HEK293 (cell line): ENCODE data around the gene NR2F1-AS1.

ENCODE experiments used
- CTCF ChIA-PET: fragments of 350-600 bp; formaldehyde crosslinking; extraction: SDS; loops from one replicate; lab custom pipeline; 2021; ENCODE audit warnings: antibody characterized with exemption; lab: Yijun Ruan, JAX
- POLR2A ChIA-PET: fragments of 300-600 bp; formaldehyde crosslinking; extraction: SDS; loops from one replicate; lab custom pipeline; 2020; ENCODE audit warnings: antibody characterized with exemption, inconsistent platforms; lab: Yijun Ruan, JAX
- H3K27ac ChIP-seq: fragments of 200-500 bp; sonication (Bioruptor generic); 2 replicates; pipeline ENCODE4 v1.5.1; 2014; ENCODE audit warnings: low read depth, low read length, control low read depth, inconsistent platforms; ENCODE audit errors: extremely low read depth
- H3K36me3 ChIP-seq, 2 experiments: fragments of 200-500 bp in 1 of 2; sonication (Bioruptor generic) in 1 of 2; 1 replicate in 1 of 2; 2 replicates in 1 of 2; pipeline ENCODE4 v1.5.1; 2014 to 2017; ENCODE audit warnings: inconsistent platforms in 2 of 2, low read length in 2 of 2; ENCODE audit not compliant: control insufficient read depth in 2 of 2, insufficient read depth in 1 of 2
- H3K4me1 ChIP-seq: fragments of 200-500 bp; sonication (Bioruptor generic); 2 replicates; pipeline ENCODE4 v1.5.1; 2014; ENCODE audit warnings: mild to moderate bottlenecking, low read length, inconsistent platforms; ENCODE audit not compliant: control insufficient read depth, insufficient read depth
- H3K4me3 ChIP-seq: 2 replicates; pipeline ENCODE4 v1.5.1; 2011; ENCODE audit warnings: low read depth, mild to moderate bottlenecking, control low read depth, low read length, moderate library complexity
- H3K9me3 ChIP-seq: fragments of 200-500 bp; sonication (Bioruptor generic); 2 replicates; pipeline ENCODE4 v1.5.1; 2014; ENCODE audit warnings: low read depth, low read length, inconsistent platforms; ENCODE audit not compliant: control insufficient read depth, insufficient read depth
- BCL11B ChIP-seq: fragments of 450-650 bp; formaldehyde crosslinking; IDR thresholded peaks from 2 replicates; pipeline ENCODE4 v1.5.1; 2016; ENCODE audit warnings: low read depth, missing biosample characterization, missing genetic modification characterization
- GLIS1 ChIP-seq: fragments of 450-650 bp; formaldehyde crosslinking; IDR thresholded peaks from 2 replicates; pipeline ENCODE4 v1.5.1; 2016; ENCODE audit warnings: missing biosample characterization, missing genetic modification characterization
- SP7 ChIP-seq: fragments of 450-650 bp; formaldehyde crosslinking; IDR thresholded peaks from 2 replicates; pipeline ENCODE4 v1.5.1; 2016; ENCODE audit warnings: missing biosample characterization, missing genetic modification characterization
- ZIC2 ChIP-seq: fragments of 450-650 bp; formaldehyde crosslinking; IDR thresholded peaks from 2 replicates; pipeline ENCODE4 v1.5.1; 2016; ENCODE audit warnings: missing biosample characterization, missing genetic modification characterization
- ZNF112 ChIP-seq: fragments of 450-650 bp; formaldehyde crosslinking; IDR thresholded peaks from 2 replicates; pipeline ENCODE4 v1.5.0; 2017; ENCODE audit warnings: missing biosample characterization, missing genetic modification characterization
- ZNF157 ChIP-seq: fragments of 450-650 bp; formaldehyde crosslinking; IDR thresholded peaks from 2 replicates; pipeline ENCODE4 v1.5.1; 2016; ENCODE audit warnings: missing biosample characterization, missing genetic modification characterization
- ZNF341 ChIP-seq: fragments of 450-650 bp; formaldehyde crosslinking; IDR thresholded peaks from 2 replicates; pipeline ENCODE4; 2016; ENCODE audit warnings: low read depth, missing biosample characterization, missing genetic modification characterization
- ZNF707 ChIP-seq: fragments of 450-650 bp; formaldehyde crosslinking; IDR thresholded peaks from 2 replicates; pipeline ENCODE4 v1.5.1; 2016; ENCODE audit warnings: missing biosample characterization, missing genetic modification characterization
- TF ChIP-seq, protein P1 (sequence below): fragments of 450-650 bp; formaldehyde crosslinking; IDR thresholded peaks from 2 replicates; pipeline ENCODE4 v1.5.1; 2016; ENCODE audit warnings: missing biosample characterization, missing genetic modification characterization
- TF ChIP-seq, protein P2 (sequence below): fragments of 450-650 bp; formaldehyde crosslinking; IDR thresholded peaks from 2 replicates; pipeline ENCODE4 v1.5.1; 2016; ENCODE audit warnings: missing biosample characterization, missing genetic modification characterization
- TF ChIP-seq, protein P3 (sequence below): fragments of 450-650 bp; formaldehyde crosslinking; IDR thresholded peaks from 2 replicates; pipeline ENCODE4 v1.5.1; 2016; ENCODE audit warnings: missing biosample characterization, missing genetic modification characterization
- TF ChIP-seq, protein P4 (sequence below): fragments of 450-650 bp; formaldehyde crosslinking; IDR thresholded peaks from 2 replicates; pipeline ENCODE4 v1.5.1; 2016; ENCODE audit warnings: missing biosample characterization, missing genetic modification characterization

NR2F1-AS1 gene

DNA sequence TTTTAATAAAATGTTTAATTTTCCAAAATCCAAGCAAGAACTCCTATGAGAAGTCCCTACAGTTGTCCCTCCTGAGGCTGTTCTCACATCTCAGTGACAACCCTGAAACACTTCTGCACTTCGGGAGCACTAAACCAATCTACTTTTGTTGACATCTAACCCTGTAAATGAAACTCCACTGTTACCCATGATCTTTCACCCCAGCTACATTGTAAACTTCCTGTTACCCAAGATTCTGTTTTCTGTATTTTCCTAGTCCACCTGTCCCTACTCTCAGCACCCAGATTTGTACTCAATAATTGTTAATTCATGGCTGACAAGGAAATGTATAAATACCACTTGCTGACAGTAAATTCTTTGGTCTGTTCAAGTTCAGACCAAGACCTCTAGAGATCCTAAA is 153.7 kb downstream of the NR2F1-AS1 start (continued):
- TF ChIP-seq, protein P1, sequence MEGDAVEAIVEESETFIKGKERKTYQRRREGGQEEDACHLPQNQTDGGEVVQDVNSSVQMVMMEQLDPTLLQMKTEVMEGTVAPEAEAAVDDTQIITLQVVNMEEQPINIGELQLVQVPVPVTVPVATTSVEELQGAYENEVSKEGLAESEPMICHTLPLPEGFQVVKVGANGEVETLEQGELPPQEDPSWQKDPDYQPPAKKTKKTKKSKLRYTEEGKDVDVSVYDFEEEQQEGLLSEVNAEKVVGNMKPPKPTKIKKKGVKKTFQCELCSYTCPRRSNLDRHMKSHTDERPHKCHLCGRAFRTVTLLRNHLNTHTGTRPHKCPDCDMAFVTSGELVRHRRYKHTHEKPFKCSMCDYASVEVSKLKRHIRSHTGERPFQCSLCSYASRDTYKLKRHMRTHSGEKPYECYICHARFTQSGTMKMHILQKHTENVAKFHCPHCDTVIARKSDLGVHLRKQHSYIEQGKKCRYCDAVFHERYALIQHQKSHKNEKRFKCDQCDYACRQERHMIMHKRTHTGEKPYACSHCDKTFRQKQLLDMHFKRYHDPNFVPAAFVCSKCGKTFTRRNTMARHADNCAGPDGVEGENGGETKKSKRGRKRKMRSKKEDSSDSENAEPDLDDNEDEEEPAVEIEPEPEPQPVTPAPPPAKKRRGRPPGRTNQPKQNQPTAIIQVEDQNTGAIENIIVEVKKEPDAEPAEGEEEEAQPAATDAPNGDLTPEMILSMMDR (tag by site-specific recombination): no peak
- TF ChIP-seq SP7 (tag by site-specific recombination) (no peak), ZNF112 (no peak), ZNF707 (tag by site-specific recombination) (no peak), ZNF157 (tag by site-specific recombination) (no peak)
- TF ChIP-seq, protein P2, sequence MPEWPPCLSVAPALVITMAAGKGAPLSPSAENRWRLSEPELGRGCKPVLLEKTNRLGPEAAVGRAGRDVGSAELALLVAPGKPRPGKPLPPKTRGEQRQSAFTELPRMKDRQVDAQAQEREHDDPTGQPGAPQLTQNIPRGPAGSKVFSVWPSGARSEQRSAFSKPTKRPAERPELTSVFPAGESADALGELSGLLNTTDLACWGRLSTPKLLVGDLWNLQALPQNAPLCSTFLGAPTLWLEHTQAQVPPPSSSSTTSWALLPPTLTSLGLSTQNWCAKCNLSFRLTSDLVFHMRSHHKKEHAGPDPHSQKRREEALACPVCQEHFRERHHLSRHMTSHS: no peak
- TF ChIP-seq, all 188 proteins: peak for 0

DNA sequence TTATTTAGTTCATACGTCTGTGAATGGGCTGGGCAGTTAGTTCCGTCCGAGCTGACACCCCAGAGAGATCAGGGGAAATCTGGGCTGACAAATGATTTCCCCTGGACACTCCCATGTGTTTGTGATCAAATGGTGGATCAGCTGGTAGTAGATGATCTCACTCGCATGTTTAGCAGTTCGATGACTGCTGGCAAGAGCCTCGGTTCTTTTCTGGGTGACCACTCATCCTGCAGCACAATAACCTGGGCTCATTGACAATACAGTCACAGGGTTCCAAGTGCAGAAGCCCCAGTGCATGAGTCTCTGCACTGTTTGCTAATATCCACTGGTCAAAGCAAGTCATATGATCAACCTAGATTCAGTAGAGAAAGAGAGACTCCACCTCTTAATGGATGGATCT is 155.9 kb downstream of the NR2F1-AS1 start:
- CTCF ChIA-PET: interaction anchor here (1.0 kb wide), 1 partner anchor 9 kb away, joined by 3 read pairs; no protein-coding TSS in a partner anchor
- POLR2A ChIA-PET: no interaction called here
- H3K36me3 ChIP-seq: no peaks in the 10 kb centered on the region
- H3K27ac ChIP-seq: no peak overlapping the region
- H3K4me3 ChIP-seq: no peak overlapping the region
- no peaks in the 10 kb centered on the region for H3K9me3 ChIP-seq
- peaks cover 30% of the 10 kb centered on the region for H3K4me1 ChIP-seq
- no peak for TF ChIP-seq BCL11B (tag by site-specific recombination)
- TF ChIP-seq, protein P3, sequence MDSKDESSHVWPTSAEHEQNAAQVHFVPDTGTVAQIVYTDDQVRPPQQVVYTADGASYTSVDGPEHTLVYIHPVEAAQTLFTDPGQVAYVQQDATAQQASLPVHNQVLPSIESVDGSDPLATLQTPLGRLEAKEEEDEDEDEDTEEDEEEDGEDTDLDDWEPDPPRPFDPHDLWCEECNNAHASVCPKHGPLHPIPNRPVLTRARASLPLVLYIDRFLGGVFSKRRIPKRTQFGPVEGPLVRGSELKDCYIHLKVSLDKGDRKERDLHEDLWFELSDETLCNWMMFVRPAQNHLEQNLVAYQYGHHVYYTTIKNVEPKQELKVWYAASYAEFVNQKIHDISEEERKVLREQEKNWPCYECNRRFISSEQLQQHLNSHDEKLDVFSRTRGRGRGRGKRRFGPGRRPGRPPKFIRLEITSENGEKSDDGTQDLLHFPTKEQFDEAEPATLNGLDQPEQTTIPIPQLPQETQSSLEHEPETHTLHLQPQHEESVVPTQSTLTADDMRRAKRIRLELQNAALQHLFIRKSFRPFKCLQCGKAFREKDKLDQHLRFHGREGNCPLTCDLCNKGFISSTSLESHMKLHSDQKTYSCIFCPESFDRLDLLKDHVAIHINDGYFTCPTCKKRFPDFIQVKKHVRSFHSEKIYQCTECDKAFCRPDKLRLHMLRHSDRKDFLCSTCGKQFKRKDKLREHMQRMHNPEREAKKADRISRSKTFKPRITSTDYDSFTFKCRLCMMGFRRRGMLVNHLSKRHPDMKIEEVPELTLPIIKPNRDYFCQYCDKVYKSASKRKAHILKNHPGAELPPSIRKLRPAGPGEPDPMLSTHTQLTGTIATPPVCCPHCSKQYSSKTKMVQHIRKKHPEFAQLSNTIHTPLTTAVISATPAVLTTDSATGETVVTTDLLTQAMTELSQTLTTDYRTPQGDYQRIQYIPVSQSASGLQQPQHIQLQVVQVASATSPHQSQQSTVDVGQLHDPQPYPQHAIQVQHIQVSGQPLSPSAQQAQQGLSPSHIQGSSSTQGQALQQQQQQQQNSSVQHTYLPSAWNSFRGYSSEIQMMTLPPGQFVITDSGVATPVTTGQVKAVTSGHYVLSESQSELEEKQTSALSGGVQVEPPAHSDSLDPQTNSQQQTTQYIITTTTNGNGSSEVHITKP: peak; percentile 54

DNA sequence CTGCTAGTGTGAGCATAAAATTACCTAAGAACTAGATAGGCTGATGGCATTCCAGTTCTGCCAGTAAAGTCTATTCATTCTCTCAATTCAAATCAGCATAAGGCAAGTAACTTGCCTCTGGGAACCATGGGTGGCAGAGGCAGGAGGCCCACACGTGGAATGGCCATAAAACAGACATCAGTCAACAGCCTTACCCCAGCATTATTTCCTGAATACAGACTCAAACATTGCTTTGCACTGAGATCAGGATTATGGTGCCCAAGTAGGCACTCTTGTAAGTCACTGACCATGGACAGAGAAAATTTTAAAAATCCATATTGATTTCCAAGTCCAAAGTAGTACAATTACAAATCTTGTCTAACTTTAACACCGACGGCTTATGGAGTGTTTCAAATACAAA is 157.7 kb downstream of the NR2F1-AS1 start:
- Histone ChIP-seq H3K27ac (no peak overlapping the region), H3K4me1 (peaks cover 13% of the 10 kb centered on the region), H3K36me3 (no peaks in the 10 kb centered on the region), H3K4me3 (no peak overlapping the region), H3K9me3 (no peaks in the 10 kb centered on the region)
- ChIA-PET CTCF (no interaction called here), POLR2A (no interaction called here)
- TF ChIP-seq BCL11B (tag by site-specific recombination): no peak
- peak; percentile 28; the same call in 1 of the 2 replicates for TF ChIP-seq ZIC2
- TF ChIP-seq GLIS1 (tag by site-specific recombination): peak; percentile 85
- TF ChIP-seq, protein P4, sequence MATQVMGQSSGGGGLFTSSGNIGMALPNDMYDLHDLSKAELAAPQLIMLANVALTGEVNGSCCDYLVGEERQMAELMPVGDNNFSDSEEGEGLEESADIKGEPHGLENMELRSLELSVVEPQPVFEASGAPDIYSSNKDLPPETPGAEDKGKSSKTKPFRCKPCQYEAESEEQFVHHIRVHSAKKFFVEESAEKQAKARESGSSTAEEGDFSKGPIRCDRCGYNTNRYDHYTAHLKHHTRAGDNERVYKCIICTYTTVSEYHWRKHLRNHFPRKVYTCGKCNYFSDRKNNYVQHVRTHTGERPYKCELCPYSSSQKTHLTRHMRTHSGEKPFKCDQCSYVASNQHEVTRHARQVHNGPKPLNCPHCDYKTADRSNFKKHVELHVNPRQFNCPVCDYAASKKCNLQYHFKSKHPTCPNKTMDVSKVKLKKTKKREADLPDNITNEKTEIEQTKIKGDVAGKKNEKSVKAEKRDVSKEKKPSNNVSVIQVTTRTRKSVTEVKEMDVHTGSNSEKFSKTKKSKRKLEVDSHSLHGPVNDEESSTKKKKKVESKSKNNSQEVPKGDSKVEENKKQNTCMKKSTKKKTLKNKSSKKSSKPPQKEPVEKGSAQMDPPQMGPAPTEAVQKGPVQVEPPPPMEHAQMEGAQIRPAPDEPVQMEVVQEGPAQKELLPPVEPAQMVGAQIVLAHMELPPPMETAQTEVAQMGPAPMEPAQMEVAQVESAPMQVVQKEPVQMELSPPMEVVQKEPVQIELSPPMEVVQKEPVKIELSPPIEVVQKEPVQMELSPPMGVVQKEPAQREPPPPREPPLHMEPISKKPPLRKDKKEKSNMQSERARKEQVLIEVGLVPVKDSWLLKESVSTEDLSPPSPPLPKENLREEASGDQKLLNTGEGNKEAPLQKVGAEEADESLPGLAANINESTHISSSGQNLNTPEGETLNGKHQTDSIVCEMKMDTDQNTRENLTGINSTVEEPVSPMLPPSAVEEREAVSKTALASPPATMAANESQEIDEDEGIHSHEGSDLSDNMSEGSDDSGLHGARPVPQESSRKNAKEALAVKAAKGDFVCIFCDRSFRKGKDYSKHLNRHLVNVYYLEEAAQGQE (tag by site-specific recombination): peak; percentile 60; the same call in 1 of the 2 replicates
- 0 out of 2 replicates have a peak, but pooled peaks have one; percentile 22 for TF ChIP-seq ZNF341 (tag by site-specific recombination)
